Measurements from ENCODE around the gene IZUMO4.
"Not testable (repeated sequence)": the region's sequence is repeated elsewhere in the genome, so short reads cannot be mapped to it uniquely, and the experiment has no call there.

The IZUMO4 gene

GRCh38 chr19:2129486-2129885 is 32.8 kb downstream of the IZUMO4 start:
- Mint-ChIP-seq H3K4me1 (no peaks in the 10 kb centered on the region), H3K36me3 (peaks cover 31% of the 10 kb centered on the region), H3K9me3 (no peaks in the 10 kb centered on the region)

GRCh38 chr19:2129892-2130770 is 33.4 kb downstream of the IZUMO4 start:
- H3K27ac Mint-ChIP-seq: no peak overlapping the region
- H3K4me1 Mint-ChIP-seq: no peaks in the 10 kb centered on the region
- CTCF ChIA-PET: no interaction called here
- no peaks in the 10 kb centered on the region for H3K9me3 Mint-ChIP-seq
- no peak overlapping the region for H3K4me3 Mint-ChIP-seq
- H3K27me3 Mint-ChIP-seq: no peaks in the 10 kb centered on the region
- H3K36me3 Mint-ChIP-seq: peaks cover 31% of the 10 kb centered on the region
- DNase-seq: no peak

More at GRCh38 chr19:2129486-2129885, 32.8 kb downstream of the IZUMO4 start:
- Mint-ChIP-seq H3K27me3 (no peaks in the 10 kb centered on the region), H3K4me3 (no peak overlapping the region), H3K27ac (no peak overlapping the region)
- no peak for DNase-seq
- CTCF ChIA-PET: no interaction called here

DNA sequence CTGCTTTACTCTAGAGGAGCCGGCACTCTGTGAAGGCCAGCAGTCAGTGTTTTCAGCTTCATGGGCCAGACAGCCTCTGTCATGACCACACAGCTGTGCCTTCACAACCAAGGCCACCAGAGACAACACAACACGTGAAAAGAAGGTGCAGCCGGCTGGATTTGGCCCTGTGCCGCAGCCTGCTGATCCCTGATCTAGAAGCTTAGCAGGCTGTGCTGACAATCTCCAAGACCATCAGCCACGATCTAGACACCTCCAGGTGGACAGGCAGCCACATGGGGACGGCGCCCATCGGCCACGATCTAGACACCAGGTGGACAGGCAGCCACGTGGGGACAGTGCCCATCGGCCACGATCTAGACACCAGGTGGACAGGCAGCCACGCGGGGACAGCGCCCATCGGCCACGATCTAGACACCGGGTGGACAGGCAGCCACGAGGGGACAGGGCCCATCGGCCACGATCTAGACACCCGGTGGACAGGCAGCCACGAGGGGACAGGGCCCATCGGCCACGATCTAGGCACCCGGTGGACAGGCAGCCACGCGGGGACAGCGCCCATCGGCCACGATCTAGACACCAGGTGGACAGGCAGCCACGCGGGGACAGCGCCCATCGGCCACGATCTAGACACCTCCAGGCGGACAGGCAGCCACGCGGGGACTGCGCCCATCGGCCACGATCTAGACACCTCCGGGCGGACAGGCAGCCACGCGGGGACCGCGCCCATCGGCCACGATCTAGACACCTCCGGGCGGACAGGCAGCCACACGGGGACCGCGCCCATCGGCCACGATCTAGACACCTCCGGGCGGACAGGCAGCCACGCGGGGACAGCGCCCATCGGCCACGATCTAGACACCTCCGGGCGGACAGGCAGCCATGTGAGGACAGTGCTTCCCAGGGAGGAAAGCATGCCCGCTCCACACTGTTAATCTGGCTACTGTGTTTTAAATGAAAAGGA is 34.6 kb downstream of the IZUMO4 start:
- H3K9me3 Mint-ChIP-seq, CTCF ChIA-PET, H3K27ac Mint-ChIP-seq, DNase-seq, H3K4me3 Mint-ChIP-seq, H3K4me1 Mint-ChIP-seq, H3K27me3 Mint-ChIP-seq: not testable (repeated sequence)
- peaks cover 32% of the 10 kb centered on the region for H3K36me3 Mint-ChIP-seq

DNA sequence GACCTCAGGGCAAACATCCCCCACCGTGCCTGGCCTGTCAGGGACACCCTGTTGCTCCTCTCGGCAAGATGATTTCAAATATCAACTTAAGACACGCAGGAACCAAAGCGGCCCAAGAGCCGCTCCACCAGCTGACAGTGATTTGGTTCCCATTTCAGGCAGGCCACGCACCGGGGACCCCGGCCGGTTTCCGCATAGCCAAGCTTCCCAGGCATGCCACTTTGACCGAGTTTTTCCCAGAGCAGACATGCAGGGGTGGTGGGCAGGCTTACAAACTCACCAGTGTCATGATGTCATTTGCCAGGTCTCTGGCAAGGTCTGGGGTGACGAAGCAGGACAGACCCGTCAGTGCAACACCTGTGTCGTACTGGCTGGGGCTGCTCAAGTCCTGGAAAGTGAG is 35.5 kb downstream of the IZUMO4 start:
- CTCF ChIA-PET: no interaction called here

DNA sequence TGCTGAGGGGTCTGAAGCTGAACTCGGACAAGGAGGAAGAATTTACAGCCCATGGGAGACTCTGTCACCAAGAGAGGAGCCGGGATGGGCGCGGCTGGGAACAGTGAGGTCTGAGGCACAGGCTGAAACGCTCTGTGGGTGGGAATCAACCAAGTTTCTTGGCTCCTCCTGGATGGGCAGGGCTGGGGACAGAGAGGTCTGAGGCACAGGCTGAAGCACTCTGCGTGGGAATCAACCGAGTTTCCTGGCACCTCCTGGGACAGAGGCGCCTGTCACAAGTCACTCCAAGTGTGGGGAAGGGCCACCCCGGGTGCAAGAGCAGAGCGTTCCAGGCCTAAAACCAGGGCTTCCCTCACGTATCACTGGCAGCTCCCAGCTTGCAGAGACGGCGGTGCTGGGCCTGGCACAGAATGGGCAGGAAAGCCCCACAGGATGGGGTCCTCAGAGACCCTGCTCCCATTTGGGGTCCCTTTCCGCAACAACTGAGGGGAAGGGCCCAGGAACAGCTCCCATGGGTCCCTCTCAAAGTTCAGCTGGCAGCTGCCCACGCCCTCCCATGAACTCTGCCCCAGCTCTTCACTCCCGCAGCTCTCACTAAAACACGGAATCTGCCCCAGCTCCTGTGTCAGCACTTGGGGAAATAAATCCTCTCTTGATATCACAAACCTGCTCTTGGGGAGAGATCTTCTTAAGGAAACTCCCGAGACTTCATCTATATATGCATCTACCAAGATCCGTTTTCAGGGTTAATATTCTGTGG is 36.2 kb downstream of the IZUMO4 start:
- CTCF ChIA-PET: no interaction called here
- Mint-ChIP-seq H3K9me3 (no peaks in the 10 kb centered on the region), H3K4me3 (no peak overlapping the region), H3K4me1 (no peaks in the 10 kb centered on the region), H3K27ac (no peak overlapping the region), H3K27me3 (no peaks in the 10 kb centered on the region), H3K36me3 (peaks cover 35% of the 10 kb centered on the region)
- no peak for DNase-seq

More for the DNA sequence above, 35.5 kb downstream of the IZUMO4 start:
- H3K4me1 Mint-ChIP-seq: no peaks in the 10 kb centered on the region
- H3K27ac Mint-ChIP-seq: no peak overlapping the region
- H3K9me3 Mint-ChIP-seq: no peaks in the 10 kb centered on the region
- no peak for DNase-seq
- H3K27me3 Mint-ChIP-seq: no peaks in the 10 kb centered on the region
- no peak overlapping the region for H3K4me3 Mint-ChIP-seq
- H3K36me3 Mint-ChIP-seq: peaks cover 35% of the 10 kb centered on the region

- H3K36me3 Mint-ChIP-seq: peaks cover 37% of the 10 kb centered on the region
- H3K27ac Mint-ChIP-seq: no peak overlapping the region
- CTCF ChIA-PET: no interaction called here
- no peak overlapping the region for H3K4me3 Mint-ChIP-seq
- no peaks in the 10 kb centered on the region for H3K4me1 Mint-ChIP-seq
- DNase-seq: no peak
- H3K27me3 Mint-ChIP-seq: no peaks in the 10 kb centered on the region
- H3K9me3 Mint-ChIP-seq: no peaks in the 10 kb centered on the region
Measured at GRCh38 chr19:2135474-2136402, 39.0 kb downstream of the IZUMO4 start.

DNA sequence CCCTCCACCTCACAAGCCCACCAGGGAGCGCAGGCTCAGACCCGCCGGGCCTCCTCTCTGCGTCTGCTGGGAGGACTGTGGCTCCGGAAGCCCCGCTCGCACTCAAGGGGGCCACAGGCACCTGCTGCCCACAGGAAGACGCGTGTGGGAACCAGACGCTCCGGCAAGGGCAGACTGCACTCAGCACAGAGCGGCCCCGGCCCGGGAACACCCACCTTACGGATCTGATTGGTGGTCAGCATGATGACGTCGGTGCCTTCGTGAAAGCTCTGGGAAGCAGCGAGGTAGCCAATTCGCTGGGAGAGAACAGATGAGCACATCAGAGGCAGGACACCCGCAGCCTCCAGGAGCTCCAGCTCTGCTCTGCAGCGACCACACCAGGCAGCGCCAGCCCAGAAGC is 40.1 kb downstream of the IZUMO4 start:
- Mint-ChIP-seq H3K36me3 (peaks cover 39% of the 10 kb centered on the region), H3K27ac (no peak overlapping the region), H3K27me3 (no peaks in the 10 kb centered on the region), H3K4me3 (no peak overlapping the region), H3K9me3 (no peaks in the 10 kb centered on the region), H3K4me1 (no peaks in the 10 kb centered on the region)
- DNase-seq: no peak
- CTCF ChIA-PET: interaction anchor here (1.2 kb wide), 1 partner anchor 13 kb away, joined by 3 read pairs; no protein-coding TSS in a partner anchor

DNA sequence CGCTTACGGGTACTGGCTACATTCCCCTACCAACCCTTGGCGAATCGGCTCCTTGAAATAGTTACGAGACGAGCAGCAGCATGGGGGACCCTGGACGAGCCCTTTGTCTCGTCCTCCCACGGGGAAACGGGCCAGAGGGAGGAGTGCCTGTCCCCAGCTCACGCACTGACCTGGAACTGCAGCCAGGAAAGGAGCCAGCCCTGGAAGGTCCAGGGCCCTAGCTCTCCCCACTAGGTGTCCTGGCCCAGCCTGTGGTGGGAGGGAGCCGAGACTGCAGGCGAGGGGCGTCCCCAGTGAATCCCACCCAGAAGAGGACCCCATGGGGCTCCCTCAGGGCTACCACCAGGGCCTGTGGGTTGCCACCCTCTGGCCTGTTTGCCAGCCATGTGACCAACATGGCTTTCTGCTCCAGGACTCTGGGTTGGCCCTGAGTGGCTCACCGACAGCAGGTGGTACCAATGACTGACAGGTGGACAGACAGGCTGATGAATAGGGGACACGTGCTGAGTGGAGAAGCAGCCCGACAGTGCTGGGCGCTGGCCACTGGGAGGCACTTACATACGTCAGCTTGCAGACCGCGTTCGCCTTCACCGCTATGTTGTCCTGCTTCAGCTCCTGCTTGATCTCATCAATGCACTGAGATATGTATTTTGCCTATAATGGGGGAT is 41.5 kb downstream of the IZUMO4 start:
- Mint-ChIP-seq H3K27ac (peak overlapping the region; percentile 16), H3K36me3 (peaks cover 27% of the 10 kb centered on the region), H3K9me3 (no peaks in the 10 kb centered on the region), H3K27me3 (no peaks in the 10 kb centered on the region), H3K4me3 (no peak overlapping the region), H3K4me1 (peaks cover 2% of the 10 kb centered on the region)
- CTCF ChIA-PET: interaction anchor here (0.5 to 1.2 kb wide), 3 partner anchors 14 to 114 kb away, joined by 3 to 4 read pairs (median 3); no protein-coding TSS in a partner anchor
- no peak for DNase-seq

DNA sequence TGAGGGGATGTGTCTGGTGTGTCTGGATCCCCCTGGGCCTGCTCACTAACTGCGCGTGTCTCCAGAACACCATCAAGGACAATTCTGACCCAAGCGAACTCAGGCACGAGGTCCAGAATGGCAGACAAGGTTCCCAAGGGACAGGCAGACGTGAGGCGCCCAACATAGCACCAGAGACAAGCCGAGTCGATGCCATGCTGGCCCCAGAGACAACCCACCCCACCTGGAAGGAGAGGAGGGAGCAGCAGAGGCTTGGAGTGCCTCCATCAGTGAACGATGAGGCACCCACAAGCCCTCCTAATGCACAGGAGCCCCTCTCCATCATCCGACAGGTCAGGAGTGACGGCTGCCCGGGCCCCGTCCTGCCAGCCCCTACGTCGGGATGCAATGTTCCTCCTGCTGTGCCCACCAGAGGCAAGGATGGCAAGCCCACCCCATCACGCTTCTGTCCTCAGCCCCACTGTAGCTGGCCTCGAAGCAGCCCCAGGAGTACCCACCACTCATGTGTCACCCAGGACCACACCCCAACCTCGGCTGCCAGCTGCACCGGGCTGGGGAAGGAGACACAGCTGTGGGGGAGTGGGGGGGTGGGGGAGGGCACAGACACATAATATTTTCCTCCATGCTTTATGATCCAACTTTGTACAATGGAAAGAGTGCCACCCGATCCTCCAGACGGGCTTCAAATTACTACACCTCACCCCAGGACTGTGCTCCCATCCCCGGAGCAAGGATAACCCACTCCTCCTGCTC is 42.8 kb downstream of the IZUMO4 start:
- no peaks in the 10 kb centered on the region for H3K9me3 Mint-ChIP-seq
- CTCF ChIA-PET: no interaction called here
- no peak overlapping the region for H3K27ac Mint-ChIP-seq
- peaks cover 25% of the 10 kb centered on the region for H3K36me3 Mint-ChIP-seq
- DNase-seq: no peak
- H3K4me1 Mint-ChIP-seq: peaks cover 2% of the 10 kb centered on the region
- H3K4me3 Mint-ChIP-seq: no peak overlapping the region
- no peaks in the 10 kb centered on the region for H3K27me3 Mint-ChIP-seq

GRCh38 chr19:2140138-2140569 is 43.4 kb downstream of the IZUMO4 start:
- Mint-ChIP-seq H3K36me3 (peaks cover 25% of the 10 kb centered on the region), H3K27ac (no peak overlapping the region), H3K4me1 (peaks cover 5% of the 10 kb centered on the region), H3K27me3 (no peaks in the 10 kb centered on the region), H3K4me3 (no peak overlapping the region), H3K9me3 (no peaks in the 10 kb centered on the region)
- no peak for DNase-seq
- CTCF ChIA-PET: no interaction called here

GRCh38 chr19:2142173-2142829 is 45.6 kb downstream of the IZUMO4 start:
- Mint-ChIP-seq H3K36me3 (peaks cover 21% of the 10 kb centered on the region), H3K9me3 (no peaks in the 10 kb centered on the region)

DNA sequence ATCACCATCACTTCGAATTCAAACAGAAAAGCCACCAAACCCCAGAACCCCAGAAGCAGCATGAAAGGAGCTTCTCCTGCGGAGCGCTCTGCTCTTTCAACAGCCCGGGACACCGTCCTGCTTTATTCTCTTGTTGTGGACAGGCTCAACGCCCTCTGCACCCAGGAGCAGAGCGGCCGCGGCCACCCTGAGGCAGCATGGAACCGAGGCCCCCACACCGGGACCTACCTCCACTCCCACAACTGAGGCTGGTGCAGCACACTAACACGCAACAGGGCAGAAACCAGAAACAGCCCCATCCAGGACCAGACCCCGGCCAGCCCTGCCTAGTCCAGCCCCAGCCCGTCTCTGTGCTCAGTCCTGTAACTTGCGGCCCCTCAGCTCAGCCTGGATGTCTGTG is 47.5 kb downstream of the IZUMO4 start:
- no peaks in the 10 kb centered on the region for H3K27me3 Mint-ChIP-seq
- H3K9me3 Mint-ChIP-seq: no peaks in the 10 kb centered on the region
- H3K4me1 Mint-ChIP-seq: peaks cover 26% of the 10 kb centered on the region
- no peak for DNase-seq
- peaks cover 19% of the 10 kb centered on the region for H3K36me3 Mint-ChIP-seq
- H3K4me3 Mint-ChIP-seq: no peak overlapping the region
- no peak overlapping the region for H3K27ac Mint-ChIP-seq
- CTCF ChIA-PET: no interaction called here

More at GRCh38 chr19:2142173-2142829, 45.6 kb downstream of the IZUMO4 start:
- H3K27me3 Mint-ChIP-seq: no peaks in the 10 kb centered on the region
- H3K4me1 Mint-ChIP-seq: peaks cover 15% of the 10 kb centered on the region
- no peak overlapping the region for H3K27ac Mint-ChIP-seq
- no peak overlapping the region for H3K4me3 Mint-ChIP-seq
- CTCF ChIA-PET: no interaction called here
- no peak for DNase-seq

Measured in activated naive CD4-positive, alpha-beta T cell treated with anti-CD3 and anti-CD28 coated beads, Interleukin-2, amount 10 ng/mL, durations not matched to agents 7 days and 5 days (primary cell).